ENCODE results near the gene SQSTM1. TPM values are rescaled to one million over a fixed set of nuclear protein-coding genes. Genes with fewer than 3 reads are reported as not detected.

Gene SQSTM1
- total and polyA plus RNA-seq, 2 of the 8 experiments (the other 6 are each of a cell fraction or from before 2014, with no cell fraction given), result 78.6 to 110 TPM

DNA sequence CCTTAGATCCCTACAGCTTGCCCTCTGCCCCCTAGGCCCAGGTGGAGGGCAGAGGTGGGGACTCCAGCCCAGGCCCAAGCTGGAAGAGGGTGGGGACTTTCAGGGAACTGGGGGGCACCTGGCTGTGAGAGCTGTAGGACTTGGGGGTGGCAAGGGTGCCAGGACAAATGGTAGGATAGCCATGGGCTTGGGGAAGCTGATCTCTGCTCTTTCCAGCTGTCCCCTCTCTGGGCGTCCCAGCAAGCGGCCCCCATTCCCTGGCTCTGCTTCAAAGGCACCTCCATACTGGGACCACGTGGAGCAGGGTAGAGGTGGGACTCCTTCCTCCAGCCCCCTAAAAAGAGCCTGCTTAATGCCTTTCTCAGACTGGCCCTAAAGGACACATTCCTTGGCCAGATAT is 26.5 kb upstream of the SQSTM1 start (continued):
- TF ChIP-seq KDM4A (IDR thresholded peaks at IDR 0.05; ENCODE audit: low read depth, low read length, severe bottlenecking) (no peak), CREB1 (IDR thresholded peaks at IDR 0.05) (no peak), SIN3A (conservative IDR thresholded peaks at IDR 0.05 in 1 of 2, IDR thresholded peaks at IDR 0.05 in 1 of 2; ENCODE audit: low read depth in 1 of 2, low read length in 2 of 2) (no peak)

Measured in H1 (cell line).